OCI-LY1 (cell line): ENCODE measurements around the gene GFER.
"Not testable (repeated sequence)": the region's sequence is repeated elsewhere in the genome, so short reads cannot be mapped to it uniquely, and the experiment has no call there.

Source experiments
- EZH2 ChIP-seq: fragments of 200-600 bp; sonication (generic), shearing (Covaris generic); IDR thresholded peaks from 2 replicates; pipeline ENCODE4 v1.8.0; 2017; ENCODE audit warnings: borderline replicate concordance, mixed run types, mild to moderate bottlenecking, antibody characterized with exemption, low read length, moderate library complexity, mixed read lengths
- TF ChIP-seq, protein P1 (sequence below): fragments of 200-600 bp; sonication (generic), shearing (Covaris generic); IDR thresholded peaks from 2 replicates; pipeline ENCODE4 v1.5.1; 2017; ENCODE audit warnings: mild to moderate bottlenecking, antibody characterized with exemption, low read length, moderate library complexity, mixed read lengths

DNA sequence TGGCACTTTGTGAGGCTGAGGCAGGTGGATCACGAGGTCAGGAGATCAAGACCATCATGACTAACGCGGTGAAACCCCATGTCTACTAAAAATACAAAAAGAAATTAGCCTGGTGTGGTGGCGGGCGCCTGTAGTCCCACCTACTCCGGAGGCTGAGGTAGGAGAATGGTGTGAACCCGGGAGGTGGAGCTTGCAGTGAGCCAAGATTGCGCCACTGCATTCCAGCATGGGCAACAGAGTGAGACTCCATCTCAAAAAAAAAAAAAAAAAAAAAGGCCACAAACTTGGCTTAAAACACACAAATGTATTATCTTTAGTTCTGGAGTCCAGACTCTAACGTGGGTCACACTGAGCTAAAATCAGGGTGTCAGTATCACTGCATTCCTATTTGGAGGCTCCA, 27.7 kb downstream of the GFER start:
- TF ChIP-seq, protein P1, sequence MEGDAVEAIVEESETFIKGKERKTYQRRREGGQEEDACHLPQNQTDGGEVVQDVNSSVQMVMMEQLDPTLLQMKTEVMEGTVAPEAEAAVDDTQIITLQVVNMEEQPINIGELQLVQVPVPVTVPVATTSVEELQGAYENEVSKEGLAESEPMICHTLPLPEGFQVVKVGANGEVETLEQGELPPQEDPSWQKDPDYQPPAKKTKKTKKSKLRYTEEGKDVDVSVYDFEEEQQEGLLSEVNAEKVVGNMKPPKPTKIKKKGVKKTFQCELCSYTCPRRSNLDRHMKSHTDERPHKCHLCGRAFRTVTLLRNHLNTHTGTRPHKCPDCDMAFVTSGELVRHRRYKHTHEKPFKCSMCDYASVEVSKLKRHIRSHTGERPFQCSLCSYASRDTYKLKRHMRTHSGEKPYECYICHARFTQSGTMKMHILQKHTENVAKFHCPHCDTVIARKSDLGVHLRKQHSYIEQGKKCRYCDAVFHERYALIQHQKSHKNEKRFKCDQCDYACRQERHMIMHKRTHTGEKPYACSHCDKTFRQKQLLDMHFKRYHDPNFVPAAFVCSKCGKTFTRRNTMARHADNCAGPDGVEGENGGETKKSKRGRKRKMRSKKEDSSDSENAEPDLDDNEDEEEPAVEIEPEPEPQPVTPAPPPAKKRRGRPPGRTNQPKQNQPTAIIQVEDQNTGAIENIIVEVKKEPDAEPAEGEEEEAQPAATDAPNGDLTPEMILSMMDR, result not testable (repeated sequence)
- TF ChIP-seq EZH2, result not testable (repeated sequence)
